Measurements from ENCODE around the gene ADPRM. TPM values are rescaled to one million over a fixed set of nuclear protein-coding genes. Genes with fewer than 3 reads are reported as not detected.
"Not testable (repeated sequence)": the region's sequence is repeated elsewhere in the genome, so short reads cannot be mapped to it uniquely, and the experiment has no call there.

ADPRM gene
- total RNA-seq, 1 experiment from 2014 or later = 2.9 TPM

DNA sequence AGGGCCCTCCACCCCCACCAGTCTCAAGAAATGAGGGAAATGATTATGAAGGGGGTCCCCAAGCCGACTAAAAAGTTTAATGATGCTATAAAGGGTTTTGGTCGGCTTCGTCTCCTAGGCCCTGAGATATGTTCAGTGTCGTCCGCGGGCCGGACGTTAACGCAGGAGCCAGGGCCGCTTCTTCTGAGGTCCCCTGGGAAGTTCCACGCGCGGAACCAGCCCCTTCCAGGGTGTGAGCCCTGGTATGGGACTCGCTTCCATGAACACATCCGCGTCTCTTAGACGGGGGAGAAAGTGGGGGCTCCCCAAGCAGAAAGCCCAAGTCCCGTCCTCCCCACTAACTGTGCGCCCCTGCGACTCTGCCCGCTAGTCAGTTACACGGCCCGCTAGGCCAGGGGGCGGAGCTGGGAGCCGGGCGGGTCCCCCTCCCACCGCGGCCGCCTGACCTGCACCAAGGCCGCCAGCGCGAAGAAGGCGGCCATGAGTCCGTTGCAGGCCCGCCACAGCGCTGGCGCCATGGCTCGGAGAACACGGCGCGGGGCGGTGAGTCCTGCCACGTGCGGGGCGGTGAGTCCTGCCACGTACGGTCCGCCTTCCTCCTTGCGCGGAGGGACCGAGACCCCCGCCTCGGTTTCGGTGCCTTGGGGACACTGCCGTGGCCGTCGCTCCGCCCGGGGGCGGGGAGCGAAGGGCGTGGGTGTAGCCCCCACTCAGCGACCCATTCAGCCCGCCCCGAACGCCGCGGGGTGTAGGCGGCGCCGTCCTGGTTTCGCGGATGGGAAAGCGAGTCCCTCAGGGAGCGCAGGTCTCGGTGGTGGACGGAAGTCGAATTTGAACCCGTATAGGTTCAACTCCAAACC lies 32.2 kb downstream of the ADPRM start, which contains the start of gene TMEM220:
Gene TMEM220 (minus strand): TSS at position 690 of the 860 bp plus-strand sequence. CDS start 172 bp downstream, at position 518.
- Histone ChIP-seq H3K27me3 (ENCODE audit: low read length) (no peaks in the 10 kb centered on the region), H3K9me2 (replicated peaks; ENCODE audit: low read length) (no peaks in the 10 kb centered on the region), H3K9me3 (ENCODE audit: low read length) (no peaks in the 10 kb centered on the region), H3K27ac (ENCODE audit: low read length) (peak within 1 kb of the TSS; percentile 30; the same call in 1 of the 2 replicates), H4K20me1 (ENCODE audit: low read length) (no peaks in the 10 kb centered on the region), H3K36me3 (ENCODE audit: low read depth, low read length) (no peaks in the 10 kb centered on the region), H2AFZ (ENCODE audit: low read length) (peak within 1 kb of the TSS; percentile 87), H3K9ac (ENCODE audit: low read length) (peak within 1 kb of the TSS; percentile 74), H3K4me2 (ENCODE audit: low read length) (peak within 1 kb of the TSS; percentile 83), H3K4me1 (ENCODE audit: insufficient read depth, low read length) (peaks cover 3% of the 10 kb centered on the region; the same call in 1 of the 2 replicates), H3K79me2 (ENCODE audit: low read length) (no peaks in the 10 kb centered on the region), H3F3A (ENCODE audit: low read length, unreplicated experiment) (no peaks in the 10 kb centered on the region), H3K4me3 (ENCODE audit: low read length) (peak within 1 kb of the TSS; percentile 70)
- CTCF ChIA-PET = no interaction called here
- ATAC-seq = peak; percentile 89
- TSS peak; percentile 58 for BruUV-seq (replicated peaks)
- TF ChIP-seq EZH2phosphoT487 (IDR thresholded peaks at IDR 0.05; ENCODE audit: borderline replicate concordance, low read length) = no peak
- no peak for TF ChIP-seq EZH2 (IDR thresholded peaks at IDR 0.05; ENCODE audit: low read length, unreplicated experiment)
- TF ChIP-seq, protein P1, sequence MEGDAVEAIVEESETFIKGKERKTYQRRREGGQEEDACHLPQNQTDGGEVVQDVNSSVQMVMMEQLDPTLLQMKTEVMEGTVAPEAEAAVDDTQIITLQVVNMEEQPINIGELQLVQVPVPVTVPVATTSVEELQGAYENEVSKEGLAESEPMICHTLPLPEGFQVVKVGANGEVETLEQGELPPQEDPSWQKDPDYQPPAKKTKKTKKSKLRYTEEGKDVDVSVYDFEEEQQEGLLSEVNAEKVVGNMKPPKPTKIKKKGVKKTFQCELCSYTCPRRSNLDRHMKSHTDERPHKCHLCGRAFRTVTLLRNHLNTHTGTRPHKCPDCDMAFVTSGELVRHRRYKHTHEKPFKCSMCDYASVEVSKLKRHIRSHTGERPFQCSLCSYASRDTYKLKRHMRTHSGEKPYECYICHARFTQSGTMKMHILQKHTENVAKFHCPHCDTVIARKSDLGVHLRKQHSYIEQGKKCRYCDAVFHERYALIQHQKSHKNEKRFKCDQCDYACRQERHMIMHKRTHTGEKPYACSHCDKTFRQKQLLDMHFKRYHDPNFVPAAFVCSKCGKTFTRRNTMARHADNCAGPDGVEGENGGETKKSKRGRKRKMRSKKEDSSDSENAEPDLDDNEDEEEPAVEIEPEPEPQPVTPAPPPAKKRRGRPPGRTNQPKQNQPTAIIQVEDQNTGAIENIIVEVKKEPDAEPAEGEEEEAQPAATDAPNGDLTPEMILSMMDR (conservative IDR thresholded peaks at IDR 0.05; ENCODE audit: low read depth, low read length) = no peak
- DNase-seq = peak; percentile 60
- intact Hi-C loops (cut with micrococcal nuclease) = loop anchor here (2.0 kb wide), 1 partner anchor 33 kb away; the partner anchor contains the start of genes ADPRM and SCO1
- POLR2A ChIA-PET (ENCODE audit: unreplicated experiment) = no interaction called here

DNA sequence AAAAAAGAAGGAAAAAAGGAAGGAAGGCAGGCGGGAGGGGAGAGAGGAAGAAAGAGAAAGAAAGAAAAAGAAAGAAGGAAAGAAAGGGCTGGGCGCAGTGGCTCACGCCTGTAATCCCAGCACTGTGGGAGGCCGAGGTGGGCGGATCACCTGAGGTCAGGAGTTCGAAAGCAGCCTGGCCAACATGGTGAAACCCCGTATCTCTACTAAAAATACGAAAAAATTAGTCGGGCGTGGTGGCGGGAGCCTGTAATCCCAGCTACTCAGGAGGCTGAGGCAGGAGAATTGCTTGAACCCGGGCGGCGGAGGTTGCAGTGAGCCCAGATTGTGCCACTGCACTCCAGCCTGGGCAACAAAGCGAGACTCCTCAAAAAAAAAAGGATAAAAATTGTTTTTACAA lies 32.9 kb downstream of the ADPRM start:
- Histone ChIP-seq H3K4me3 (ENCODE audit: low read length) (peak overlapping the region; percentile 70), H2AFZ (ENCODE audit: low read length) (peak overlapping the region; percentile 87), H3K9ac (ENCODE audit: low read length) (peak overlapping the region; percentile 74), H3K4me2 (ENCODE audit: low read length) (peak overlapping the region; percentile 83), H3K27ac (ENCODE audit: low read length) (peak overlapping the region; percentile 30; the same call in 1 of the 2 replicates)
- intact Hi-C loops (cut with micrococcal nuclease); DNase-seq; H3K9me3 ChIP-seq (ENCODE audit: low read length); H3K4me1 ChIP-seq (ENCODE audit: insufficient read depth, low read length); H4K20me1 ChIP-seq (ENCODE audit: low read length); BruUV-seq (replicated peaks); ATAC-seq; H3K79me2 ChIP-seq (ENCODE audit: low read length); H3K27me3 ChIP-seq (ENCODE audit: low read length); H3K9me2 ChIP-seq (replicated peaks; ENCODE audit: low read length); H3F3A ChIP-seq (ENCODE audit: low read length, unreplicated experiment); H3K36me3 ChIP-seq (ENCODE audit: low read depth, low read length); CTCF ChIA-PET: not testable (repeated sequence)
- POLR2A ChIA-PET (ENCODE audit: unreplicated experiment) = interaction anchor here (0.6 kb wide), 1 partner anchor 48 kb away, joined by 5 read pairs; no protein-coding TSS in a partner anchor

DNA sequence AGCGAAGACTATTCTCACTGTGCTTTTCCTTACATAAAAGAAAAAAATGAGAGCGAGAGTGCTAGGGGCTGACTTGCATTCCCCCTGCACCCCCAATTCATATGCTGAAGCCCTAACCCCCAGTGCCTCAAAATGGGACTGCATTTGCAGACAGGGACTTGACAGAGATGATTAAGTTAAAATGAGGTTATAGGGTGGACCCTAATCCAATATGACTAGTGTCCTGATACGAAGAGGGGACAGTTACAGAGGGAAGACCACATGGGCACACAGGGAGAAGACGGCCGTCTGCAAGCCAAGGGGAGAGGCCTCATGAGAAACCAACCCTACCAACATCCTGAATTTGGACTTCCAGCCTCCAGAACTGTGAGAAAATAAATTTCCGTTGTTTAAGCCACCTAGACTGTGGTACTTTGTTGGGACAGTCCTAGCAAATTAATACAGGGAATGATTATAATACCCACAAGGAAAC lies 34.0 kb downstream of the ADPRM start:
- H2AFZ ChIP-seq (ENCODE audit: low read length) = no peak overlapping the region
- H3K27me3 ChIP-seq (ENCODE audit: low read length) = no peaks in the 10 kb centered on the region
- H3K27ac ChIP-seq (ENCODE audit: low read length) = no peak overlapping the region
- ChIA-PET POLR2A (ENCODE audit: unreplicated experiment) (no interaction called here), CTCF (no interaction called here)
- H3K9ac ChIP-seq (ENCODE audit: low read length) = no peak overlapping the region
- intact Hi-C loops (cut with micrococcal nuclease) = no loop called here
- H3K4me3 ChIP-seq (ENCODE audit: low read length) = no peak overlapping the region
- no peaks in the 10 kb centered on the region for H3K36me3 ChIP-seq (ENCODE audit: low read depth, low read length)
- BruUV-seq (replicated peaks) = no TSS peak
- no peaks in the 10 kb centered on the region for H4K20me1 ChIP-seq (ENCODE audit: low read length)
- DNase-seq = no peak
- ATAC-seq = no peak
- no peaks in the 10 kb centered on the region for H3K79me2 ChIP-seq (ENCODE audit: low read length)
- peaks cover 3% of the 10 kb centered on the region; the same call in 1 of the 2 replicates for H3K4me1 ChIP-seq (ENCODE audit: insufficient read depth, low read length)
- no peaks in the 10 kb centered on the region for H3F3A ChIP-seq (ENCODE audit: low read length, unreplicated experiment)
- H3K9me3 ChIP-seq (ENCODE audit: low read length) = no peaks in the 10 kb centered on the region
- no peaks in the 10 kb centered on the region for H3K9me2 ChIP-seq (replicated peaks; ENCODE audit: low read length)
- TF ChIP-seq, protein P1 (conservative IDR thresholded peaks at IDR 0.05; ENCODE audit: low read depth, low read length) = no peak
- TF ChIP-seq EZH2 (IDR thresholded peaks at IDR 0.05; ENCODE audit: low read length, unreplicated experiment) (no peak), EZH2phosphoT487 (IDR thresholded peaks at IDR 0.05; ENCODE audit: borderline replicate concordance, low read length) (no peak)
- 0 out of 2 replicates have a peak overlapping the region, but pooled peaks have one; percentile 83 for H3K4me2 ChIP-seq (ENCODE audit: low read length)

DNA sequence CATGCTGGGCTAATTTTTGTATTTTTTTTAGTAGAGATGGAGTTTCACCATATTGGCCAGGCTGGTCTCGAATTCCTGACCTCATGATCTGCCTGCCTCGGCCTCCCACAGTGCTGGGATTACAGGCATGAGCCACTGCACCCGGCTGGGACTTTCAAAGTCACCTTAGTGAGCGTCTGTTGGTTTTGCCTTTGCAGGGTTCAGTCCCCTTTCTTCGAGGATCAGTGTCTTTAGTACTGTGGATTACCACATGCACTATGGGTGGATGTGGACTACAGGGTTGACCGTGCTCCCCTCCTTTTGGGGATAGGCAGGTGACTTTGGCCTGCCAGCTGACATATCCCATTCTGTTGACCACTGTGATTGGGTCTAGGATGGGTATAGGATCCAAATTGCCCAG lies 34.7 kb downstream of the ADPRM start:
- POLR2A ChIA-PET (ENCODE audit: unreplicated experiment); BruUV-seq (replicated peaks); H3F3A ChIP-seq (ENCODE audit: low read length, unreplicated experiment); H3K79me2 ChIP-seq (ENCODE audit: low read length); H3K27ac ChIP-seq (ENCODE audit: low read length); H2AFZ ChIP-seq (ENCODE audit: low read length); H3K9me3 ChIP-seq (ENCODE audit: low read length); H4K20me1 ChIP-seq (ENCODE audit: low read length); H3K27me3 ChIP-seq (ENCODE audit: low read length); H3K4me3 ChIP-seq (ENCODE audit: low read length); H3K9ac ChIP-seq (ENCODE audit: low read length); H3K9me2 ChIP-seq (replicated peaks; ENCODE audit: low read length); ATAC-seq; H3K36me3 ChIP-seq (ENCODE audit: low read depth, low read length); DNase-seq; CTCF ChIA-PET; H3K4me2 ChIP-seq (ENCODE audit: low read length); H3K4me1 ChIP-seq (ENCODE audit: insufficient read depth, low read length); intact Hi-C loops (cut with micrococcal nuclease): not testable (repeated sequence)

Measured in PC-3 (cell line).